GM23248 (cell line): ENCODE data around the gene PADI4.

ENCODE experiments used
- EZH2 ChIP-seq: fragments of 200-600 bp; sonication (generic); IDR thresholded peaks from 2 replicates; pipeline ENCODE4 v1.6.1; 2018; ENCODE audit warnings: antibody characterized with exemption, mild to moderate bottlenecking; ENCODE audit not compliant: insufficient read depth, poor library complexity, severe bottlenecking
- EZH2phosphoT487 ChIP-seq: fragments of 200-600 bp; sonication (generic); IDR thresholded peaks from 2 replicates; pipeline ENCODE4 v1.6.1; 2018; ENCODE audit warnings: antibody characterized with exemption, moderate library complexity, mild to moderate bottlenecking, low read depth; ENCODE audit not compliant: insufficient read depth

- TF ChIP-seq EZH2 (no peak), EZH2phosphoT487 (no peak)
Measured at GRCh38 chr1:17295292-17295691, 12.7 kb upstream of the PADI4 start.
